ENCODE results near the gene PAX7. TPM values are rescaled to one million over a fixed set of nuclear protein-coding genes. Genes with fewer than 3 reads are reported as not detected.

The PAX7 gene
- total RNA-seq, 1 experiment from 2014 or later = 0.24 TPM

DNA sequence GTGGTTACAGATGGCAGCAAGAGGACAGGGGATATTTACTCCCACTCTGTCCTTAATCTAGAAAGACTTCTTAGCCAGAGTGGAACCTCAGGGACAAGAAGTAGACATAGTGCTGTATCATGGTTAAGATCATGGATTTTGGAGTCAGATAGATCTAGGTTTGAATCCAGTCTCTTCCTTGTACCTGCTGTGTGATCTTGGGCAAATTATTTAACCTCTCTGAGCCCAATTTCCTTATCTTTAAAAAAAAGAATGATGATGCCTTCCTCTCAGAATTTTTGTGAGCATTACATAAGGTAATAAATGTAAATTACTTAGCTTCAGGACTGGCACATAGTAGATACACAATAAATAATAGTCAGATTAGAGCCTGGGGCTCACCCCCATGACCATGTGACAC lies 150.4 kb downstream of the PAX7 start:
- ATAC-seq (no peak), DNase-seq (ENCODE audit: low spot score) (no peak)
- H3K9me3 Mint-ChIP-seq = no peaks in the 10 kb centered on the region; the same call in 1 of the 2 replicates
- H3K36me3 Mint-ChIP-seq = no peaks in the 10 kb centered on the region
- H3K4me1 Mint-ChIP-seq = peaks cover 40% of the 10 kb centered on the region
- no peak overlapping the region for H3K27ac Mint-ChIP-seq
- no peak overlapping the region for H3K4me3 Mint-ChIP-seq
- CTCF ChIA-PET = interaction anchor here (0.7 to 1.1 kb wide), 2 partner anchors 14 to 94 kb away, joined by 3 read pairs; no protein-coding TSS in a partner anchor
- POLR2A ChIA-PET = no interaction called here
- TF ChIP-seq ZNF263 (CRISPR knock-in tag; IDR thresholded peaks at IDR 0.05; ENCODE audit: low read depth) (no peak), CBFB (CRISPR knock-in tag; IDR thresholded peaks at IDR 0.05; ENCODE audit: low read depth) (no peak), OVOL2 (CRISPR knock-in tag; IDR thresholded peaks at IDR 0.05; ENCODE audit: borderline replicate concordance) (no peak), TEAD4 (CRISPR knock-in tag; IDR thresholded peaks at IDR 0.05) (no peak), KAT7 (CRISPR knock-in tag; IDR thresholded peaks at IDR 0.05; ENCODE audit: borderline replicate concordance) (no peak), MYBL2 (CRISPR knock-in tag; IDR thresholded peaks at IDR 0.05) (no peak), ATF1 (CRISPR knock-in tag; IDR thresholded peaks at IDR 0.05) (no peak), ZNF232 (CRISPR knock-in tag; IDR thresholded peaks at IDR 0.05) (no peak)
- TF ChIP-seq, protein P1, sequence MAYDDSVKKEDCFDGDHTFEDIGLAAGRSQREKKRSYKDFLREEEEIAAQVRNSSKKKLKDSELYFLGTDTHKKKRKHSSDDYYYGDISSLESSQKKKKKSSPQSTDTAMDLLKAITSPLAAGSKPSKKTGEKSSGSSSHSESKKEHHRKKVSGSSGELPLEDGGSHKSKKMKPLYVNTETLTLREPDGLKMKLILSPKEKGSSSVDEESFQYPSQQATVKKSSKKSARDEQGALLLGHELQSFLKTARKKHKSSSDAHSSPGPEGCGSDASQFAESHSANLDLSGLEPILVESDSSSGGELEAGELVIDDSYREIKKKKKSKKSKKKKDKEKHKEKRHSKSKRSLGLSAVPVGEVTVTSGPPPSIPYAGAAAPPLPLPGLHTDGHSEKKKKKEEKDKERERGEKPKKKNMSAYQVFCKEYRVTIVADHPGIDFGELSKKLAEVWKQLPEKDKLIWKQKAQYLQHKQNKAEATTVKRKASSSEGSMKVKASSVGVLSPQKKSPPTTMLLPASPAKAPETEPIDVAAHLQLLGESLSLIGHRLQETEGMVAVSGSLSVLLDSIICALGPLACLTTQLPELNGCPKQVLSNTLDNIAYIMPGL (CRISPR knock-in tag; IDR thresholded peaks at IDR 0.05) = no peak
- TF ChIP-seq, protein P2, sequence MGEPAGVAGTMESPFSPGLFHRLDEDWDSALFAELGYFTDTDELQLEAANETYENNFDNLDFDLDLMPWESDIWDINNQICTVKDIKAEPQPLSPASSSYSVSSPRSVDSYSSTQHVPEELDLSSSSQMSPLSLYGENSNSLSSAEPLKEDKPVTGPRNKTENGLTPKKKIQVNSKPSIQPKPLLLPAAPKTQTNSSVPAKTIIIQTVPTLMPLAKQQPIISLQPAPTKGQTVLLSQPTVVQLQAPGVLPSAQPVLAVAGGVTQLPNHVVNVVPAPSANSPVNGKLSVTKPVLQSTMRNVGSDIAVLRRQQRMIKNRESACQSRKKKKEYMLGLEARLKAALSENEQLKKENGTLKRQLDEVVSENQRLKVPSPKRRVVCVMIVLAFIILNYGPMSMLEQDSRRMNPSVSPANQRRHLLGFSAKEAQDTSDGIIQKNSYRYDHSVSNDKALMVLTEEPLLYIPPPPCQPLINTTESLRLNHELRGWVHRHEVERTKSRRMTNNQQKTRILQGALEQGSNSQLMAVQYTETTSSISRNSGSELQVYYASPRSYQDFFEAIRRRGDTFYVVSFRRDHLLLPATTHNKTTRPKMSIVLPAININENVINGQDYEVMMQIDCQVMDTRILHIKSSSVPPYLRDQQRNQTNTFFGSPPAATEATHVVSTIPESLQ (CRISPR knock-in tag; IDR thresholded peaks at IDR 0.05) = no peak
- TF ChIP-seq, protein P3, sequence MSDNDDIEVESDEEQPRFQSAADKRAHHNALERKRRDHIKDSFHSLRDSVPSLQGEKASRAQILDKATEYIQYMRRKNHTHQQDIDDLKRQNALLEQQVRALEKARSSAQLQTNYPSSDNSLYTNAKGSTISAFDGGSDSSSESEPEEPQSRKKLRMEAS (CRISPR knock-in tag; IDR thresholded peaks at IDR 0.05) = no peak
- TF ChIP-seq, protein P4, sequence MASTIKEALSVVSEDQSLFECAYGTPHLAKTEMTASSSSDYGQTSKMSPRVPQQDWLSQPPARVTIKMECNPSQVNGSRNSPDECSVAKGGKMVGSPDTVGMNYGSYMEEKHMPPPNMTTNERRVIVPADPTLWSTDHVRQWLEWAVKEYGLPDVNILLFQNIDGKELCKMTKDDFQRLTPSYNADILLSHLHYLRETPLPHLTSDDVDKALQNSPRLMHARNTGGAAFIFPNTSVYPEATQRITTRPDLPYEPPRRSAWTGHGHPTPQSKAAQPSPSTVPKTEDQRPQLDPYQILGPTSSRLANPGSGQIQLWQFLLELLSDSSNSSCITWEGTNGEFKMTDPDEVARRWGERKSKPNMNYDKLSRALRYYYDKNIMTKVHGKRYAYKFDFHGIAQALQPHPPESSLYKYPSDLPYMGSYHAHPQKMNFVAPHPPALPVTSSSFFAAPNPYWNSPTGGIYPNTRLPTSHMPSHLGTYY (CRISPR knock-in tag; IDR thresholded peaks at IDR 0.05) = no peak
- TF ChIP-seq, protein P5, sequence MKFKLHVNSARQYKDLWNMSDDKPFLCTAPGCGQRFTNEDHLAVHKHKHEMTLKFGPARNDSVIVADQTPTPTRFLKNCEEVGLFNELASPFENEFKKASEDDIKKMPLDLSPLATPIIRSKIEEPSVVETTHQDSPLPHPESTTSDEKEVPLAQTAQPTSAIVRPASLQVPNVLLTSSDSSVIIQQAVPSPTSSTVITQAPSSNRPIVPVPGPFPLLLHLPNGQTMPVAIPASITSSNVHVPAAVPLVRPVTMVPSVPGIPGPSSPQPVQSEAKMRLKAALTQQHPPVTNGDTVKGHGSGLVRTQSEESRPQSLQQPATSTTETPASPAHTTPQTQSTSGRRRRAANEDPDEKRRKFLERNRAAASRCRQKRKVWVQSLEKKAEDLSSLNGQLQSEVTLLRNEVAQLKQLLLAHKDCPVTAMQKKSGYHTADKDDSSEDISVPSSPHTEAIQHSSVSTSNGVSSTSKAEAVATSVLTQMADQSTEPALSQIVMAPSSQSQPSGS (CRISPR knock-in tag; IDR thresholded peaks at IDR 0.05; ENCODE audit: borderline replicate concordance, low read depth) = no peak
- TF ChIP-seq, protein P6, sequence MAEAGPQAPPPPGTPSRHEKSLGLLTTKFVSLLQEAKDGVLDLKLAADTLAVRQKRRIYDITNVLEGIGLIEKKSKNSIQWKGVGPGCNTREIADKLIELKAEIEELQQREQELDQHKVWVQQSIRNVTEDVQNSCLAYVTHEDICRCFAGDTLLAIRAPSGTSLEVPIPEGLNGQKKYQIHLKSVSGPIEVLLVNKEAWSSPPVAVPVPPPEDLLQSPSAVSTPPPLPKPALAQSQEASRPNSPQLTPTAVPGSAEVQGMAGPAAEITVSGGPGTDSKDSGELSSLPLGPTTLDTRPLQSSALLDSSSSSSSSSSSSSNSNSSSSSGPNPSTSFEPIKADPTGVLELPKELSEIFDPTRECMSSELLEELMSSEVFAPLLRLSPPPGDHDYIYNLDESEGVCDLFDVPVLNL (CRISPR knock-in tag; IDR thresholded peaks at IDR 0.05; ENCODE audit: borderline replicate concordance, low read depth) = no peak
- TF ChIP-seq, protein P7, sequence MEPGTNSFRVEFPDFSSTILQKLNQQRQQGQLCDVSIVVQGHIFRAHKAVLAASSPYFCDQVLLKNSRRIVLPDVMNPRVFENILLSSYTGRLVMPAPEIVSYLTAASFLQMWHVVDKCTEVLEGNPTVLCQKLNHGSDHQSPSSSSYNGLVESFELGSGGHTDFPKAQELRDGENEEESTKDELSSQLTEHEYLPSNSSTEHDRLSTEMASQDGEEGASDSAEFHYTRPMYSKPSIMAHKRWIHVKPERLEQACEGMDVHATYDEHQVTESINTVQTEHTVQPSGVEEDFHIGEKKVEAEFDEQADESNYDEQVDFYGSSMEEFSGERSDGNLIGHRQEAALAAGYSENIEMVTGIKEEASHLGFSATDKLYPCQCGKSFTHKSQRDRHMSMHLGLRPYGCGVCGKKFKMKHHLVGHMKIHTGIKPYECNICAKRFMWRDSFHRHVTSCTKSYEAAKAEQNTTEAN (CRISPR knock-in tag; IDR thresholded peaks at IDR 0.05) = no peak
- TF ChIP-seq, protein P8, sequence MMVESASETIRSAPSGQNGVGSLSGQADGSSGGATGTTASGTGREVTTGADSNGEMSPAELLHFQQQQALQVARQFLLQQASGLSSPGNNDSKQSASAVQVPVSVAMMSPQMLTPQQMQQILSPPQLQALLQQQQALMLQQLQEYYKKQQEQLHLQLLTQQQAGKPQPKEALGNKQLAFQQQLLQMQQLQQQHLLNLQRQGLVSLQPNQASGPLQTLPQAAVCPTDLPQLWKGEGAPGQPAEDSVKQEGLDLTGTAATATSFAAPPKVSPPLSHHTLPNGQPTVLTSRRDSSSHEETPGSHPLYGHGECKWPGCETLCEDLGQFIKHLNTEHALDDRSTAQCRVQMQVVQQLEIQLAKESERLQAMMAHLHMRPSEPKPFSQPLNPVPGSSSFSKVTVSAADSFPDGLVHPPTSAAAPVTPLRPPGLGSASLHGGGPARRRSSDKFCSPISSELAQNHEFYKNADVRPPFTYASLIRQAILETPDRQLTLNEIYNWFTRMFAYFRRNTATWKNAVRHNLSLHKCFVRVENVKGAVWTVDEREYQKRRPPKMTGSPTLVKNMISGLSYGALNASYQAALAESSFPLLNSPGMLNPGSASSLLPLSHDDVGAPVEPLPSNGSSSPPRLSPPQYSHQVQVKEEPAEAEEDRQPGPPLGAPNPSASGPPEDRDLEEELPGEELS (CRISPR knock-in tag; IDR thresholded peaks at IDR 0.05) = no peak
- peaks cover 14% of the 10 kb centered on the region for H3K27me3 Mint-ChIP-seq (ENCODE audit: low read depth)
